22Rv1 (cell line): ENCODE data around the gene OSM.

Experiments used
- H3K27ac ChIP-seq: fragments of 450-650 bp; 2 replicates; pipeline ENCODE4 v1.5.1; 2017
- CTCF ChIP-seq: fragments of 450-650 bp; IDR thresholded peaks from 2 replicates; pipeline ENCODE4 v1.5.1; 2017; ENCODE audit warnings: mild to moderate bottlenecking
- ZFX ChIP-seq: fragments of 450-650 bp; IDR thresholded peaks from 2 replicates; pipeline ENCODE4 v1.6.1; 2017; ENCODE audit warnings: antibody characterized with exemption, borderline replicate concordance

Gene OSM

GRCh38 chr22:30228509-30229359 is 37.9 kb downstream of the OSM start:
- TF ChIP-seq ZFX (no peak), CTCF (no peak)
- H3K27ac ChIP-seq: no peak overlapping the region

- no peak overlapping the region for H3K27ac ChIP-seq
- TF ChIP-seq CTCF (no peak), ZFX (no peak)
These were observed 39.0 kb downstream of the OSM start for GRCh38 chr22:30227438-30228228.

- TF ChIP-seq CTCF (no peak), ZFX (no peak)
- no peak overlapping the region for H3K27ac ChIP-seq
These were observed 40.3 kb downstream of the OSM start for GRCh38 chr22:30226192-30226832.

- no peak overlapping the region for H3K27ac ChIP-seq
- TF ChIP-seq ZFX: no peak
- no peak for TF ChIP-seq CTCF
These were observed 41.3 kb downstream of the OSM start for GRCh38 chr22:30225220-30225927.

- TF ChIP-seq ZFX (no peak), CTCF (no peak)
- no peak overlapping the region for H3K27ac ChIP-seq
These were observed 42.3 kb downstream of the OSM start for GRCh38 chr22:30224161-30224857.

GRCh38 chr22:30223303-30223702 is 43.3 kb downstream of the OSM start:
- H3K27ac ChIP-seq: no peak overlapping the region
- TF ChIP-seq CTCF: no peak
- TF ChIP-seq ZFX: no peak
